Calu3 (cell line): ENCODE measurements around the gene RANBP3. TPM values are rescaled to one million over a fixed set of nuclear protein-coding genes. Genes with fewer than 3 reads are reported as not detected.

Experiments used
- BruUV-seq: library from RNA; stranded (reverse); fragments of 400-500 nt; replicated peaks from 2 replicates; lab custom pipeline; 2021; lab: Mats Ljungman, UMichigan
- CTCF ChIA-PET: fragments of 300-600 bp; sonication (Branson Sonifier 250); formaldehyde crosslinking; loops from one replicate; lab custom pipeline; 2022; ENCODE audit warnings: antibody characterized with exemption; lab: Charles Lee
- DNase-seq: peaks from one replicate; pipeline ENCODE4 v3.0.0; 2022
- H3K27ac Mint-ChIP-seq: one replicate; pipeline ENCODE4 v1.8.0; 2022; ENCODE audit warnings: mixed read lengths; ENCODE audit not compliant: unreplicated experiment
- H3K27me3 Mint-ChIP-seq: one replicate; pipeline ENCODE4 v1.8.0; 2022; ENCODE audit warnings: mixed read lengths; ENCODE audit not compliant: unreplicated experiment
- H3K36me3 Mint-ChIP-seq: one replicate; pipeline ENCODE4 v1.8.0; 2022; ENCODE audit warnings: mild to moderate bottlenecking, moderate library complexity, mixed read lengths; ENCODE audit not compliant: insufficient read depth, unreplicated experiment
- H3K4me1 Mint-ChIP-seq: one replicate; pipeline ENCODE4 v1.8.0; 2022; ENCODE audit warnings: mild to moderate bottlenecking, low read depth, mixed read lengths; ENCODE audit not compliant: unreplicated experiment
- H3K4me3 Mint-ChIP-seq: one replicate; pipeline ENCODE4 v1.8.0; 2022; ENCODE audit warnings: mild to moderate bottlenecking, low read depth, moderate library complexity, mixed read lengths; ENCODE audit not compliant: unreplicated experiment
- H3K9me3 Mint-ChIP-seq: one replicate; pipeline ENCODE4 v1.8.0; 2022; ENCODE audit warnings: low read depth, mixed read lengths; ENCODE audit not compliant: unreplicated experiment
- intact Hi-C: fragments of 100-400 bp; cut with micrococcal nuclease; formaldehyde crosslinking; loops from one replicate; pipeline ENCODE4 v1.10.0; 2022; ENCODE audit not compliant: unreplicated experiment
- total RNA-seq: library from RNA; stranded (reverse); gene quantifications from 2 replicates; pipeline ENCODE4 v1.2.3, GENCODE V29; 2022
- TF ChIP-seq, protein P1 (sequence below): fragments of 200-600 bp; IDR thresholded peaks from one replicate; pipeline ENCODE4 v1.8.0; 2022; ENCODE audit warnings: antibody characterized with exemption; ENCODE audit not compliant: unreplicated experiment

RANBP3 gene
- total RNA-seq, 1 experiment from 2014 or later, result 58.4 TPM

DNA sequence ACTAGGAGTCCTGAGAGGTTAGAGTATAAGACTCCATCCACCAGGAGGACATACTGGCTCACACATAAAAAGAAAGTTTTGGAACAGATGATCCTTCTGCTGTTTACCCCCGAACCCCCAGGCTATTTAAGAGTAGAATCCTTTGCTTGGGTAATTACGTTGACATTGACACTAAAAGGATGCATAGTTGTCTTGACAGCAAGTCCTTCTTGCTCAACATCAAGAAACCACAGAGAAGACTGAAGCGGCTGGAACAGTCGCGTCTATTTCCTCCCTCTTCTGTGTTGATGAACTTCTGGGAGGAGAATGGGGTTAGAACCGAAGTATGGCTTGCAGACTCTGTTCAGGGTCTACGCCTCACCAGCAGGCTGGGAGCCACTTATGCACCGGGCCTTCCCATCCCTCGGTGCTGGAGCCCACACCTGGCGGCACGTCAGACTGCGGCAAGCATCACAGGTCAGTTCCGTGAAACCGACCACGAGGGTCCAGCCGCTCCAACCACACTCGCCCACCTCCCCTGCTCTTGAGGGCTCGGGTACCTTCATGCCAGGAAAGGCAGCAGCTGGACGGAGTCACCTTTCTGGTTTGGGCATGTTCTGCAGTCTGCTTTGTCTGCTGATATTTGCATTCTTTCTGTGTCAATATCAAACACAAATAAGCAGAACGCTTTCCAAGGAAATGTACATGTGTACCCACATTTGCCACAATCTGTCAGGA lies 42.4 kb upstream of the RANBP3 start:
- H3K27ac Mint-ChIP-seq, result no peak overlapping the region
- no peak overlapping the region for H3K4me3 Mint-ChIP-seq
- no TSS peak for BruUV-seq
- intact Hi-C loops, result no loop called here
- no peaks in the 10 kb centered on the region for H3K27me3 Mint-ChIP-seq
- CTCF ChIA-PET, result no interaction called here
- TF ChIP-seq, protein P1, sequence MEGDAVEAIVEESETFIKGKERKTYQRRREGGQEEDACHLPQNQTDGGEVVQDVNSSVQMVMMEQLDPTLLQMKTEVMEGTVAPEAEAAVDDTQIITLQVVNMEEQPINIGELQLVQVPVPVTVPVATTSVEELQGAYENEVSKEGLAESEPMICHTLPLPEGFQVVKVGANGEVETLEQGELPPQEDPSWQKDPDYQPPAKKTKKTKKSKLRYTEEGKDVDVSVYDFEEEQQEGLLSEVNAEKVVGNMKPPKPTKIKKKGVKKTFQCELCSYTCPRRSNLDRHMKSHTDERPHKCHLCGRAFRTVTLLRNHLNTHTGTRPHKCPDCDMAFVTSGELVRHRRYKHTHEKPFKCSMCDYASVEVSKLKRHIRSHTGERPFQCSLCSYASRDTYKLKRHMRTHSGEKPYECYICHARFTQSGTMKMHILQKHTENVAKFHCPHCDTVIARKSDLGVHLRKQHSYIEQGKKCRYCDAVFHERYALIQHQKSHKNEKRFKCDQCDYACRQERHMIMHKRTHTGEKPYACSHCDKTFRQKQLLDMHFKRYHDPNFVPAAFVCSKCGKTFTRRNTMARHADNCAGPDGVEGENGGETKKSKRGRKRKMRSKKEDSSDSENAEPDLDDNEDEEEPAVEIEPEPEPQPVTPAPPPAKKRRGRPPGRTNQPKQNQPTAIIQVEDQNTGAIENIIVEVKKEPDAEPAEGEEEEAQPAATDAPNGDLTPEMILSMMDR, result no peak
- DNase-seq, result no peak
- no peaks in the 10 kb centered on the region for H3K36me3 Mint-ChIP-seq
- H3K9me3 Mint-ChIP-seq, result no peaks in the 10 kb centered on the region
- H3K4me1 Mint-ChIP-seq, result no peaks in the 10 kb centered on the region

GRCh38 chr19:6018786-6019185 lies 40.8 kb upstream of the RANBP3 start:
- no peaks in the 10 kb centered on the region for H3K27me3 Mint-ChIP-seq
- H3K36me3 Mint-ChIP-seq, result no peaks in the 10 kb centered on the region
- H3K4me3 Mint-ChIP-seq, result no peak overlapping the region
- H3K9me3 Mint-ChIP-seq, result no peaks in the 10 kb centered on the region
- TF ChIP-seq, protein P1, result no peak
- no TSS peak for BruUV-seq
- CTCF ChIA-PET, result interaction anchor here (0.5 kb wide), 1 partner anchor 28 kb away, joined by 3 read pairs; no protein-coding TSS in a partner anchor
- H3K4me1 Mint-ChIP-seq, result no peaks in the 10 kb centered on the region
- no peak for DNase-seq
- no peak overlapping the region for H3K27ac Mint-ChIP-seq
- intact Hi-C loops, result no loop called here

- no peaks in the 10 kb centered on the region for H3K4me1 Mint-ChIP-seq
- H3K9me3 Mint-ChIP-seq, result no peaks in the 10 kb centered on the region
- no peak for DNase-seq
- H3K27ac Mint-ChIP-seq, result no peak overlapping the region
- no TSS peak for BruUV-seq
- no peaks in the 10 kb centered on the region for H3K36me3 Mint-ChIP-seq
- no peak overlapping the region for H3K4me3 Mint-ChIP-seq
- intact Hi-C loops, result no loop called here
- TF ChIP-seq, protein P1, result no peak
- no peaks in the 10 kb centered on the region for H3K27me3 Mint-ChIP-seq
- CTCF ChIA-PET, result no interaction called here
Measured at GRCh38 chr19:6017576-6017975, 39.6 kb upstream of the RANBP3 start.

DNA sequence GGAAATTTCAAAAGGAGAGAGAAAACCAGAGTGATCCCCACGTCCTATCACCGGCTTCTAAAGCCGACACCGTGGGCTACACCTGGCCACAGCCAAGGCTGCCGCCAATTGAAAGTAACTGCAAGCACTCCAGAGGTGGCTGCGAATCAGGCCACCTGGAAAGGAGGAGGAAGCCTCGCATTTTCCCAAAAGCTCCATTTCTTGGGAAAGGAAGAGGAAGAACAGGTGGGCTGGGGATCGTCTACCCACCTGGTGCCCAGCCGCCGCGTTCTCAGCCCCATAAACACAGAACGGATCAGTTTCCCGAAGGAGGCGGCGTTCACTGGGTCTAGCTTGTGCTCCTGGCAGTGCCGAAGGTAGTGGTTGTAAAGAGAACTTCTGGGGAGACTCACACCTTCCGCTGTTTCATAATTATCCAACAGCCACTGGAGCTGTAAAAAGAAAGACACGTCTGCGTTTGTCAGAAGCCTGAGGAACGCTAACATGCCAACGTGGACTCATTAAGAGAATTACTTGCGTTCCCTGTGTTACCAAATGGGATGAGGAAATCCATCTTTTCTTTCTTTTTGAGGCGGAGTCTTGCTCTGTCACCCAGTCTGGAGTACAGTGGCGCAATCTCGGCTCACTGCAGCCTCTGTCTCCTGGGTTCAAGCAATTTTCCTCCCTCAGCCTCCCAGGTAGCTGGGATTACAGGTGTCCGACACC lies 38.1 kb upstream of the RANBP3 start:
- H3K4me3 Mint-ChIP-seq, result no peak overlapping the region
- no peaks in the 10 kb centered on the region for H3K9me3 Mint-ChIP-seq
- H3K27me3 Mint-ChIP-seq, result no peaks in the 10 kb centered on the region
- intact Hi-C loops, result no loop called here
- TF ChIP-seq, protein P1, result no peak
- CTCF ChIA-PET, result no interaction called here
- no peaks in the 10 kb centered on the region for H3K4me1 Mint-ChIP-seq
- BruUV-seq, result no TSS peak
- no peak for DNase-seq
- no peaks in the 10 kb centered on the region for H3K36me3 Mint-ChIP-seq
- no peak overlapping the region for H3K27ac Mint-ChIP-seq
